ENCODE results near the gene ZCCHC24. TPM values are rescaled to one million over a fixed set of nuclear protein-coding genes. Genes with fewer than 3 reads are reported as not detected.

ZCCHC24 gene
- polyA plus RNA-seq, 3 donors, result 3.9 to 5.0 (median 4.0) TPM

DNA sequence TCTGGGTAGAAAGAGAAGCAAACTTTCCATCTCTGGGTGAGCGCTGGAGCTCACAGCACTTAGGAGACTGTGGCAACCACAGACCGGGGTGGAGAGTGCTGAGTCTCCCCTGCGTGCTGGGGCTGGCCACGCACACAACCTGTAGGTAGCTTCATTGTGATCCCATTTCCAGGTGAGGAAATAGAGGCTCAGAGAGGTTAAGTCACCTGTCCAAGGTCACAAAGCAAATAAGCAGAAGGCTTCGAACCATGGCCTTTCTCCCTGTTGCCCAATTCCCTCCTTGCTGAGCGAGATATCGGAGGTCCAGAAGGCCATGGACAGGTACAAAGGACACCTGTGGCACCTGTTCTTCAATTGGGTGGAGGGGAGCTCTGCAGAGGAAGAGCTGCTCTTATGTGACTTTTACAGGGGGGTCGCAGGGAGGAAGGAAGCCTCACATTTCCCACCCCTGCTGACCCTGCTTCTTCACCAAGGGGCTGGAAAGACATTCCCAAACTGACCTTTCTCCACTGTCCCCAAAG is 39.4 kb downstream of the ZCCHC24 start:
- intact Hi-C loops (cut with micrococcal nuclease), result no loop called here
- no peaks in the 10 kb centered on the region for H3K27me3 ChIP-seq (ENCODE audit: control insufficient read depth in 2 of 2, insufficient read depth in 2 of 2, low read length in 2 of 2)
- H3K9ac ChIP-seq (ENCODE audit: insufficient read depth, low read length, poor library complexity, severe bottlenecking), result no peak overlapping the region
- WGBS (ENCODE audit: insufficient coverage), result 96% methylated on average over 3 of the region's 8 CpGs
- no peaks in the 10 kb centered on the region for H3K9me3 ChIP-seq (replicated peaks in 1 of 2; ENCODE audit: control insufficient read depth in 1 of 2, insufficient read depth in 1 of 2, low read length in 2 of 2)
- peaks cover 0 to 8% of the 10 kb centered on the region in 2 donors for H3K36me3 ChIP-seq (replicated peaks in 1 of 2; ENCODE audit: control insufficient read depth in 1 of 2, insufficient read depth in 2 of 2, low read length in 2 of 2)
- no peak overlapping the region for H2AFZ ChIP-seq (ENCODE audit: insufficient read depth, low read depth, low read length, poor library complexity, severe bottlenecking)
- no peak overlapping the region for H3K4me3 Mint-ChIP-seq
- no peak for DNase-seq
- peaks cover 3% of the 10 kb centered on the region for H3K79me2 ChIP-seq (ENCODE audit: insufficient read depth, low read length)
- H3K27ac Mint-ChIP-seq, result no peak overlapping the region
- peaks cover 40 to 41% of the 10 kb centered on the region in 2 donors for H3K4me1 ChIP-seq (ENCODE audit: control insufficient read depth in 1 of 2, insufficient read depth in 2 of 2, low read length in 2 of 2)
- H3K4me1 Mint-ChIP-seq, result peaks cover 78% of the 10 kb centered on the region
- H3K27ac ChIP-seq (ENCODE audit: low read depth in 1 of 2, low read length in 2 of 2), result no peak overlapping the region
- H3K27me3 Mint-ChIP-seq (ENCODE audit: low read depth in 3 of 3), result peaks cover 13 to 23% (median 16%) of the 10 kb centered on the region in 3 donors
- peaks cover 41 to 65% of the 10 kb centered on the region in 2 donors for H3K36me3 Mint-ChIP-seq
- H4K20me1 ChIP-seq (ENCODE audit: insufficient read depth, low read length), result peaks cover 49% of the 10 kb centered on the region
- H3K9me3 Mint-ChIP-seq, result peaks cover 0 to 2% (median 0%) of the 10 kb centered on the region in 7 donors
- TF ChIP-seq CTCF (IDR thresholded peaks at IDR 0.05), result no peak
- no peak overlapping the region for H3K4me3 ChIP-seq (replicated peaks in 1 of 3; ENCODE audit: low read depth in 2 of 3, low read length in 3 of 3)
- no peak overlapping the region for H3K4me2 ChIP-seq (replicated peaks; ENCODE audit: extremely low read depth, low read length, poor library complexity, severe bottlenecking)

- H3K9ac ChIP-seq (ENCODE audit: insufficient read depth, low read length, poor library complexity, severe bottlenecking), result no peak overlapping the region
- intact Hi-C loops (cut with micrococcal nuclease), result no loop called here
- peaks cover 13 to 23% (median 16%) of the 10 kb centered on the region in 3 donors for H3K27me3 Mint-ChIP-seq (ENCODE audit: low read depth in 3 of 3)
- 86% methylated on average over 7 of the region's 13 CpGs for WGBS (ENCODE audit: insufficient coverage)
- TF ChIP-seq CTCF (IDR thresholded peaks at IDR 0.05), result no peak
- peaks cover 0 to 2% (median 0%) of the 10 kb centered on the region in 7 donors for H3K9me3 Mint-ChIP-seq
- peaks cover 41 to 64% of the 10 kb centered on the region in 2 donors for H3K36me3 Mint-ChIP-seq
- H3K4me1 Mint-ChIP-seq, result peaks cover 84% of the 10 kb centered on the region
- peak overlapping the region in 1 of 2 donors; percentile 46 for H3K4me3 Mint-ChIP-seq
- H2AFZ ChIP-seq (ENCODE audit: insufficient read depth, low read depth, low read length, poor library complexity, severe bottlenecking), result no peak overlapping the region
- H3K27ac ChIP-seq (ENCODE audit: low read depth in 1 of 2, low read length in 2 of 2), result no peak overlapping the region
- no peak overlapping the region for H3K27ac Mint-ChIP-seq
- DNase-seq, result no peak
- H3K79me2 ChIP-seq (ENCODE audit: insufficient read depth, low read length), result peaks cover 3% of the 10 kb centered on the region
- no peak overlapping the region for H3K4me3 ChIP-seq (replicated peaks in 1 of 3; ENCODE audit: low read depth in 2 of 3, low read length in 3 of 3)
- peaks cover 0 to 8% of the 10 kb centered on the region in 2 donors for H3K36me3 ChIP-seq (replicated peaks in 1 of 2; ENCODE audit: control insufficient read depth in 1 of 2, insufficient read depth in 2 of 2, low read length in 2 of 2)
- peaks cover 46 to 47% of the 10 kb centered on the region in 2 donors for H3K4me1 ChIP-seq (ENCODE audit: control insufficient read depth in 1 of 2, insufficient read depth in 2 of 2, low read length in 2 of 2)
- H4K20me1 ChIP-seq (ENCODE audit: insufficient read depth, low read length), result peaks cover 56% of the 10 kb centered on the region
- H3K4me2 ChIP-seq (replicated peaks; ENCODE audit: extremely low read depth, low read length, poor library complexity, severe bottlenecking), result no peak overlapping the region
- H3K9me3 ChIP-seq (replicated peaks in 1 of 2; ENCODE audit: control insufficient read depth in 1 of 2, insufficient read depth in 1 of 2, low read length in 2 of 2), result no peaks in the 10 kb centered on the region
- no peaks in the 10 kb centered on the region for H3K27me3 ChIP-seq (ENCODE audit: control insufficient read depth in 2 of 2, insufficient read depth in 2 of 2, low read length in 2 of 2)
These were observed 40.0 kb downstream of the ZCCHC24 start for GRCh38 chr10:79405221-79405994.

Data from CD14-positive monocyte (primary cell).